Gastrocnemius medialis (tissue), 4 donors: Measurements from ENCODE around the gene FBXW11. TPM values are rescaled to one million over a fixed set of nuclear protein-coding genes. Genes with fewer than 3 reads are reported as not detected.

ENCODE experiments used
- ATAC-seq, 2 donors: fragments of 150-250 bp; one replicate each; pipeline ENCODE4 v1.9.1; 2016
- DNase-seq, 2 donors: peaks; one replicate each; pipeline ENCODE4 v3.0.0-alpha.2; 2019
- H3K27ac ChIP-seq, 4 donors: fragments of 200-600 bp; sonication (generic); 1 replicate in 1 of 4; 2 replicates in 3 of 4; pipeline ENCODE4 v1.5.1; 2016 to 2018; ENCODE audit warnings: mild to moderate bottlenecking in 2 of 4, moderate library complexity in 1 of 4
- H3K27me3 ChIP-seq, 3 donors: fragments of 200-600 bp; sonication (generic) in 2 of 3; 1 replicate in 1 of 3; 2 replicates in 2 of 3; pipeline versions ENCODE4 v1.5.1 to v1.6.0; 2016 to 2019; ENCODE audit warnings: mild to moderate bottlenecking in 1 of 3, moderate library complexity in 1 of 3
- H3K36me3 ChIP-seq, 2 donors: fragments of 200-600 bp; sonication (generic) in 1 of 2; one replicate each; pipeline ENCODE4 v1.5.1; 2017 to 2018
- H3K4me1 ChIP-seq, 2 donors: fragments of 200-600 bp; sonication (generic) in 1 of 2; one replicate each; pipeline ENCODE4 v1.5.1; 2016 to 2017; ENCODE audit warnings: mild to moderate bottlenecking in 2 of 2
- H3K4me3 ChIP-seq, 4 donors: fragments of 200-600 bp; sonication (generic) in 3 of 4; 1 replicate in 1 of 4; 2 replicates in 3 of 4; pipeline ENCODE4 v1.5.1; 2016 to 2019; ENCODE audit warnings: mild to moderate bottlenecking in 2 of 4
- H3K9me3 ChIP-seq, 3 donors: fragments of 200-600 bp; sonication (generic) in 2 of 3; 1 replicate in 1 of 3; 2 replicates in 2 of 3; pipeline ENCODE4 v1.5.1; 2016 to 2019
- CTCF ChIP-seq, 5 experiments: fragments of 450-650 bp in 3 of 5; fragments of 200-600 bp in 2 of 5; sonication (generic) in 2 of 5; IDR thresholded peaks in 4 of 5; conservative IDR thresholded peaks in 1 of 5; 1 replicate in 4 of 5; 2 replicates in 1 of 5; pipeline ENCODE4 v1.5.1; 2016 to 2019; ENCODE audit warnings: antibody characterized with exemption in 5 of 5, mild to moderate bottlenecking in 3 of 5, moderate library complexity in 3 of 5
- POLR2A ChIP-seq, 2 donors: fragments of 450-650 bp; IDR thresholded peaks; one replicate each; pipeline ENCODE4 v1.6.1; 2017; ENCODE audit warnings: antibody characterized with exemption in 2 of 2, mild to moderate bottlenecking in 2 of 2, moderate library complexity in 2 of 2
- in situ Hi-C, 4 donors: fragments of 200-750 bp; cut with MboI; loops; one replicate each; pipeline versions ENCODE4 v1.15.0 to v1.8.0; 2017; ENCODE audit warnings: low sequenced_read_pairs in 4 of 4
- intact Hi-C: fragments of 100-400 bp; cut with DNase I; formaldehyde crosslinking; loops from one replicate; pipeline ENCODE4 v1.15.1; 2023; ENCODE audit warnings: low total_unique reads
- total RNA-seq, 4 donors: library from RNA; depleted of rRNA; stranded (reverse); fragments of >200 nt; gene quantifications; one replicate each; pipeline versions ENCODE4 v1.1.0 to v1.2.3, GENCODE V29; 2016

FBXW11 gene
- total RNA-seq, 4 donors from 2014 or later, result 68.5 to 80.8 (median 72.2) TPM

DNA sequence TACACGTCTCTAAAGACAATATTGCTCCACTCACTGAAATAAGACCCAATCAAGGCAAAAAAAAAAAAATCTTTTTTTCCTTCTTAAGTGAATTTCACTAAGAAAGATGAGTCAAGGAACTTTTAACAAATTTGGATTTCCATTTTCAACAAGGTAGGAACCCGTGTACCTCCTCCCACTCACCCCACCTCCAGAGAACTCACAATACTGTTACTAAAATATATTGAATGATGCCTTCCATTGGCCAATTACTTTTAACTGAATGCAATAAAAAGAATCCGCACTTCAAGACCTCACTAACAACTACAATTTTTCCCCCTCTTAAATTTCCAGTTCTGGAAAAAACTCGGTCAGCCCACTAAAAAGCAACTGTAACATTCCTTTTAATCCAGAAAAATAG is 50.7 kb downstream of the FBXW11 start:
- DNase-seq, result no peak
- in situ Hi-C loops (no loop called here), intact Hi-C loops (no loop called here)
- ATAC-seq, result no peak
- H3K4me3 ChIP-seq, result no peak overlapping the region
- TF ChIP-seq POLR2A (IDR thresholded peaks at IDR 0.05), result no peak
- TF ChIP-seq CTCF (IDR thresholded peaks at IDR 0.05 in 4 of 5, conservative IDR thresholded peaks at IDR 0.05 in 1 of 5), result no peak
- no peaks in the 10 kb centered on the region for H3K36me3 ChIP-seq
- peaks cover 56 to 59% of the 10 kb centered on the region in 2 donors for H3K4me1 ChIP-seq
- H3K27ac ChIP-seq, result no peak overlapping the region
- no peaks in the 10 kb centered on the region for H3K9me3 ChIP-seq
- no peaks in the 10 kb centered on the region for H3K27me3 ChIP-seq

- intact Hi-C loops, result no loop called here
Observed at GRCh38 chr5:171954721-171955120, 51.7 kb downstream of the FBXW11 start.

GRCh38 chr5:171953860-171954701 is 52.4 kb downstream of the FBXW11 start:
- ATAC-seq (no peak), DNase-seq (no peak)
- in situ Hi-C loops (no loop called here), intact Hi-C loops (no loop called here)
- Histone ChIP-seq H3K27me3 (no peaks in the 10 kb centered on the region), H3K36me3 (no peaks in the 10 kb centered on the region), H3K27ac (no peak overlapping the region), H3K4me1 (peaks cover 52 to 53% of the 10 kb centered on the region in 2 donors), H3K9me3 (no peaks in the 10 kb centered on the region), H3K4me3 (no peak overlapping the region)
- TF ChIP-seq POLR2A (IDR thresholded peaks at IDR 0.05), result no peak
- TF ChIP-seq CTCF (IDR thresholded peaks at IDR 0.05 in 4 of 5, conservative IDR thresholded peaks at IDR 0.05 in 1 of 5), result no peak

More at GRCh38 chr5:171954721-171955120, 51.7 kb downstream of the FBXW11 start:
- in situ Hi-C loops, result no loop called here
- H3K4me3 ChIP-seq, result no peak overlapping the region
- ATAC-seq (no peak), DNase-seq (no peak)
- H3K4me1 ChIP-seq, result peaks cover 54 to 56% of the 10 kb centered on the region in 2 donors
- H3K27me3 ChIP-seq, result no peaks in the 10 kb centered on the region
- no peaks in the 10 kb centered on the region for H3K9me3 ChIP-seq
- TF ChIP-seq CTCF (IDR thresholded peaks at IDR 0.05 in 4 of 5, conservative IDR thresholded peaks at IDR 0.05 in 1 of 5) (no peak), POLR2A (IDR thresholded peaks at IDR 0.05) (no peak)
- H3K27ac ChIP-seq, result no peak overlapping the region
- H3K36me3 ChIP-seq, result no peaks in the 10 kb centered on the region

GRCh38 chr5:171952021-171952420 is 54.4 kb downstream of the FBXW11 start:
- no peaks in the 10 kb centered on the region for H3K27me3 ChIP-seq
- no peaks in the 10 kb centered on the region for H3K9me3 ChIP-seq
- in situ Hi-C loops, result no loop called here
- H3K4me1 ChIP-seq, result peaks cover 32 to 40% of the 10 kb centered on the region in 2 donors
- intact Hi-C loops, result no loop called here
- no peak for DNase-seq
- no peak overlapping the region for H3K27ac ChIP-seq
- ATAC-seq, result no peak
- H3K4me3 ChIP-seq, result no peak overlapping the region
- TF ChIP-seq POLR2A (IDR thresholded peaks at IDR 0.05) (no peak), CTCF (IDR thresholded peaks at IDR 0.05 in 4 of 5, conservative IDR thresholded peaks at IDR 0.05 in 1 of 5) (no peak)
- no peaks in the 10 kb centered on the region for H3K36me3 ChIP-seq
